ENCODE data around the gene RNF38. TPM values are rescaled to one million over a fixed set of nuclear protein-coding genes. Genes with fewer than 3 reads are reported as not detected.
"Not testable (repeated sequence)": the region's sequence is repeated elsewhere in the genome, so short reads cannot be mapped to it uniquely, and the experiment has no call there.

Gene RNF38
- total and polyA plus RNA-seq, 2 donors (not counting 3 experiments of a cell fraction or from before 2014, with no cell fraction given): 36.7 to 47.2 TPM

DNA sequence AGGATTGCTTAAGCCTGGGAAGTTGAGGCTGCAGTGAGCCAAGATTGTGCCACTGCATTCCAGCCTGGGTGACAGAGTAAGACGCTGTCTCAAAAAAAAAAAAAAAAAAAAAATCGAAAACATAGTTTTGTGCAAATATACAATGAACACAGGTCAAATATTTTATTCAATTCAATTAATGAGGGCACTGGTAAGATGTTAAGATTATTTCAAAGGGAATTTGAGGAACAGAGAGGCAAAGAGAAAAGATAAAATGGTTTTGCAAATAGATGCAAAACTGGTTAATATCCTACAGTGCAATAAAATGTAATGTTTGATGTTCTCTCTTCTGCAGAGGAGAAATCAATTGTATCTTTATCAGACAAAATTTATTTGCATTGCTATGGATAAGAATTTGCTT is 102.3 kb downstream of the RNF38 start:
- H3K36me3 ChIP-seq (ENCODE audit: control insufficient read depth in 2 of 2, extremely low read depth in 1 of 2, insufficient read depth in 2 of 2, low read length in 2 of 2): no peaks in the 10 kb centered on the region
- H3K4me2 ChIP-seq (ENCODE audit: insufficient read depth, low read length): no peak overlapping the region
- FAIRE-seq (no peak), DNase-seq (ENCODE audit: low read depth, low spot score) (no peak)
- no TSS peak for BruUV-seq (replicated peaks)
- H3K27ac ChIP-seq (ENCODE audit: insufficient read depth, low read depth, low read length): no peak overlapping the region
- ChIA-PET CTCF (interaction anchor here (1.4 kb wide), 1 partner anchor 31 kb away, joined by 6 read pairs; no protein-coding TSS in a partner anchor), POLR2A (no interaction called here)
- no peak for TF ChIP-seq FOS (IDR thresholded peaks at IDR 0.05; ENCODE audit: borderline replicate concordance, insufficient read depth, low read length)
- TF ChIP-seq, protein P1, sequence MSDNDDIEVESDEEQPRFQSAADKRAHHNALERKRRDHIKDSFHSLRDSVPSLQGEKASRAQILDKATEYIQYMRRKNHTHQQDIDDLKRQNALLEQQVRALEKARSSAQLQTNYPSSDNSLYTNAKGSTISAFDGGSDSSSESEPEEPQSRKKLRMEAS (IDR thresholded peaks at IDR 0.05; ENCODE audit: insufficient read depth, insufficient read length): no peak
- no peak for TF ChIP-seq EZH2 (IDR thresholded peaks at IDR 0.05; ENCODE audit: borderline replicate concordance, low read depth, low read length, severe bottlenecking)
- TF ChIP-seq, protein P2, sequence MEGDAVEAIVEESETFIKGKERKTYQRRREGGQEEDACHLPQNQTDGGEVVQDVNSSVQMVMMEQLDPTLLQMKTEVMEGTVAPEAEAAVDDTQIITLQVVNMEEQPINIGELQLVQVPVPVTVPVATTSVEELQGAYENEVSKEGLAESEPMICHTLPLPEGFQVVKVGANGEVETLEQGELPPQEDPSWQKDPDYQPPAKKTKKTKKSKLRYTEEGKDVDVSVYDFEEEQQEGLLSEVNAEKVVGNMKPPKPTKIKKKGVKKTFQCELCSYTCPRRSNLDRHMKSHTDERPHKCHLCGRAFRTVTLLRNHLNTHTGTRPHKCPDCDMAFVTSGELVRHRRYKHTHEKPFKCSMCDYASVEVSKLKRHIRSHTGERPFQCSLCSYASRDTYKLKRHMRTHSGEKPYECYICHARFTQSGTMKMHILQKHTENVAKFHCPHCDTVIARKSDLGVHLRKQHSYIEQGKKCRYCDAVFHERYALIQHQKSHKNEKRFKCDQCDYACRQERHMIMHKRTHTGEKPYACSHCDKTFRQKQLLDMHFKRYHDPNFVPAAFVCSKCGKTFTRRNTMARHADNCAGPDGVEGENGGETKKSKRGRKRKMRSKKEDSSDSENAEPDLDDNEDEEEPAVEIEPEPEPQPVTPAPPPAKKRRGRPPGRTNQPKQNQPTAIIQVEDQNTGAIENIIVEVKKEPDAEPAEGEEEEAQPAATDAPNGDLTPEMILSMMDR (IDR thresholded peaks at IDR 0.05; ENCODE audit: extremely low read depth in 1 of 2, insufficient read depth in 1 of 2, low read depth in 1 of 2, low read length in 2 of 2): no peak
- no peak for TF ChIP-seq GATA2 (IDR thresholded peaks at IDR 0.05; ENCODE audit: insufficient read depth, insufficient read length, low read depth, low read length)
- no peak for TF ChIP-seq POLR2AphosphoS5 (IDR thresholded peaks at IDR 0.05; ENCODE audit: insufficient read depth, low read depth, low read length)
- no peak for TF ChIP-seq MYC (IDR thresholded peaks at IDR 0.05; ENCODE audit: low read depth, low read length)
- TF ChIP-seq POLR2A (IDR thresholded peaks at IDR 0.05; ENCODE audit: low read depth, low read length): no peak
- no peak for TF ChIP-seq JUN (IDR thresholded peaks at IDR 0.05; ENCODE audit: borderline replicate concordance, insufficient read depth, insufficient read length, low read depth)
- intact Hi-C loops (cut with micrococcal nuclease): no loop called here
- H3K27me3 ChIP-seq (ENCODE audit: control insufficient read depth in 2 of 2, insufficient read depth in 2 of 2, low read length in 2 of 2): no peaks in the 10 kb centered on the region
- H3K4me3 ChIP-seq (replicated peaks in 1 of 3; ENCODE audit: insufficient read depth in 1 of 3, low read depth in 1 of 3, low read length in 3 of 3): no peak overlapping the region
- dilution Hi-C loops (cut with MboI; ENCODE audit: extremely low pct_ligation_motif_present, low sequenced_read_pairs): no loop called here
- no peak overlapping the region for H2AFZ ChIP-seq (ENCODE audit: low read depth, low read length)
- no peaks in the 10 kb centered on the region for H3K79me2 ChIP-seq (ENCODE audit: control insufficient read depth, insufficient read depth, low read length)
- no peak overlapping the region for H3K9ac ChIP-seq (replicated peaks; ENCODE audit: extremely low read depth, insufficient read depth, low read length)
- H3K4me1 ChIP-seq (ENCODE audit: control insufficient read depth, extremely low read depth, insufficient read depth, low read length): peaks cover 4% of the 10 kb centered on the region
- H3K9me3 ChIP-seq (replicated peaks; ENCODE audit: control insufficient read depth, insufficient read depth, low read length): no peaks in the 10 kb centered on the region
- no peaks in the 10 kb centered on the region for H3K9me1 ChIP-seq (replicated peaks; ENCODE audit: control insufficient read depth, extremely low read depth, insufficient read depth, low read length)
- no peaks in the 10 kb centered on the region for H4K20me1 ChIP-seq (replicated peaks; ENCODE audit: control insufficient read depth, extremely low read depth, insufficient read depth, low read length)

DNA sequence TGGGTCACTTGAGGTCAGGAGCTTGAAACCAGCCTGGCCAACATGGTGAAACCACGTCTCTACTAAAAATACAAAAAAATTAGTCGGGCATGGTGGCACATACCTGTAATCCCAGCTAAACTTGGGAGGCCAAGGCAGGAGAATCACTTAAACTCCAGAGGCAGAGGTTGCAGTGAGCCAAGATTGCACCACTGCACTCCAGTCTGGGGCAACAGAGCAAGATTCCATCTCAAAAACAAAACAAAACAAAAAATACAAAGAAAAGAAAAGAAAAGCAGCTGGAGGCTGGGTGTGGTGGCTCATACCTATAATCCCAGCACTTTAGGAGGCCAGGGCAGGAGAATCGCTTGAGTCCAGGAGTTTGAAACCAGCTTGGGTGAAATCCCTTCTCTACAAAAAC is 105.1 kb downstream of the RNF38 start:
- dilution Hi-C loops (cut with MboI; ENCODE audit: extremely low pct_ligation_motif_present, low sequenced_read_pairs); intact Hi-C loops (cut with micrococcal nuclease); H3K36me3 ChIP-seq (ENCODE audit: control insufficient read depth in 2 of 2, extremely low read depth in 1 of 2, insufficient read depth in 2 of 2, low read length in 2 of 2); DNase-seq (ENCODE audit: low read depth, low spot score); H2AFZ ChIP-seq (ENCODE audit: low read depth, low read length); H4K20me1 ChIP-seq (replicated peaks; ENCODE audit: control insufficient read depth, extremely low read depth, insufficient read depth, low read length); H3K9me1 ChIP-seq (replicated peaks; ENCODE audit: control insufficient read depth, extremely low read depth, insufficient read depth, low read length); H3K4me3 ChIP-seq (replicated peaks in 1 of 3; ENCODE audit: insufficient read depth in 1 of 3, low read depth in 1 of 3, low read length in 3 of 3); H3K27me3 ChIP-seq (ENCODE audit: control insufficient read depth in 2 of 2, insufficient read depth in 2 of 2, low read length in 2 of 2); H3K9ac ChIP-seq (replicated peaks; ENCODE audit: extremely low read depth, insufficient read depth, low read length); H3K79me2 ChIP-seq (ENCODE audit: control insufficient read depth, insufficient read depth, low read length); H3K4me1 ChIP-seq (ENCODE audit: control insufficient read depth, extremely low read depth, insufficient read depth, low read length); BruUV-seq (replicated peaks); FAIRE-seq; H3K27ac ChIP-seq (ENCODE audit: insufficient read depth, low read depth, low read length); H3K4me2 ChIP-seq (ENCODE audit: insufficient read depth, low read length); H3K9me3 ChIP-seq (replicated peaks; ENCODE audit: control insufficient read depth, insufficient read depth, low read length); POLR2A ChIA-PET: not testable (repeated sequence)
- CTCF ChIA-PET: interaction anchor here (1.0 to 1.2 kb wide), 2 partner anchors 13 to 34 kb away, joined by 3 to 6 read pairs; no protein-coding TSS in a partner anchor
